ENCODE measurements around the gene AHDC1.

- TF ChIP-seq GATA2 (IDR thresholded peaks at IDR 0.05; ENCODE audit: low read depth, low read length) (no peak), GATA3 (IDR thresholded peaks at IDR 0.05; ENCODE audit: low read depth, low read length) (no peak)
These were observed 63.8 kb downstream of the AHDC1 start for GRCh38 chr1:27539901-27540861.
